Keratinocyte (primary cell): ENCODE results near the gene KBTBD4.
"Not testable (repeated sequence)": the region's sequence is repeated elsewhere in the genome, so short reads cannot be mapped to it uniquely, and the experiment has no call there.

ENCODE experiments used
- EZH2 ChIP-seq: IDR thresholded peaks from one replicate; pipeline ENCODE4 v1.6.1; 2012; ENCODE audit warnings: inconsistent platforms, mild to moderate bottlenecking, low read length, moderate library complexity
- TF ChIP-seq, protein P1 (sequence below), 3 experiments: IDR thresholded peaks in 1 of 3; conservative IDR thresholded peaks in 1 of 3; optimal IDR thresholded peaks in 1 of 3; 2 replicates in 2 of 3; 3 replicates in 1 of 3; pipeline versions ENCODE3 to v1.5.1; 2011; ENCODE audit warnings: low read length in 3 of 3, mild to moderate bottlenecking in 3 of 3, moderate library complexity in 2 of 3, control low read depth in 1 of 3, inconsistent platforms in 1 of 3; ENCODE audit not compliant: insufficient read depth in 2 of 3; ENCODE audit errors: extremely low read depth in 1 of 3

DNA sequence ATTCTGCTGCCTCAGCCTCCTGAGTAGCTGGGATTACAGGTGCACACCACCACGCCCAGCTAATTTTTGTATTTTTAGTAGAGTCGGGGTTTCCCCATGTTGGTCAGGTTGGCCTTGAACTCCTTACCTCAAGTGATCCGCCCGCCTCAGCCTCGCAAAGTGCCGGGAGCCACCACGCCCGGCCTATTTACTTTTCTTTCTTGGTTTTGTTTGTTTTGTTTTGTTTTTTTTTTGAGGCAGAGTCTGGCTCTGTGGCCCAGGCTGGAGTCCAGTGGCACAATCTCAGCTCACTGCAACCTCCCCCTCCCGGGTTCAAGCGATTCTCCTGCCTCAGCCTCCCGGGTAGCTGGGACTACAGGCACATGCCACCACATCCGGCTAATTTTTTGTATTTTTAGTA lies 21.8 kb downstream of the KBTBD4 start:
- TF ChIP-seq, protein P1, sequence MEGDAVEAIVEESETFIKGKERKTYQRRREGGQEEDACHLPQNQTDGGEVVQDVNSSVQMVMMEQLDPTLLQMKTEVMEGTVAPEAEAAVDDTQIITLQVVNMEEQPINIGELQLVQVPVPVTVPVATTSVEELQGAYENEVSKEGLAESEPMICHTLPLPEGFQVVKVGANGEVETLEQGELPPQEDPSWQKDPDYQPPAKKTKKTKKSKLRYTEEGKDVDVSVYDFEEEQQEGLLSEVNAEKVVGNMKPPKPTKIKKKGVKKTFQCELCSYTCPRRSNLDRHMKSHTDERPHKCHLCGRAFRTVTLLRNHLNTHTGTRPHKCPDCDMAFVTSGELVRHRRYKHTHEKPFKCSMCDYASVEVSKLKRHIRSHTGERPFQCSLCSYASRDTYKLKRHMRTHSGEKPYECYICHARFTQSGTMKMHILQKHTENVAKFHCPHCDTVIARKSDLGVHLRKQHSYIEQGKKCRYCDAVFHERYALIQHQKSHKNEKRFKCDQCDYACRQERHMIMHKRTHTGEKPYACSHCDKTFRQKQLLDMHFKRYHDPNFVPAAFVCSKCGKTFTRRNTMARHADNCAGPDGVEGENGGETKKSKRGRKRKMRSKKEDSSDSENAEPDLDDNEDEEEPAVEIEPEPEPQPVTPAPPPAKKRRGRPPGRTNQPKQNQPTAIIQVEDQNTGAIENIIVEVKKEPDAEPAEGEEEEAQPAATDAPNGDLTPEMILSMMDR (optimal IDR thresholded peaks at IDR 0.05 in 1 of 3, IDR thresholded peaks at IDR 0.05 in 1 of 3, conservative IDR thresholded peaks at IDR 0.05 in 1 of 3; ENCODE audit: extremely low read depth in 1 of 3, insufficient read depth in 2 of 3, low read length in 3 of 3) = not testable (repeated sequence)
- TF ChIP-seq EZH2 = not testable (repeated sequence)
